Smooth muscle cell (in vitro differentiated cells): Measurements from ENCODE around the gene LRBA. TPM values are rescaled to one million over a fixed set of nuclear protein-coding genes. Genes with fewer than 3 reads are reported as not detected.

Experiments used
- DNase-seq: peaks from one replicate; lab custom pipeline; 2025; ENCODE audit not compliant: unreplicated experiment; lab: John Stamatoyannopoulos, UW
- H2AFZ ChIP-seq: fragments of 200-600 bp; sonication (generic); 2 replicates; pipeline ENCODE4 v1.6.0; 2016; ENCODE audit warnings: antibody characterized with exemption, low read depth, mild to moderate bottlenecking
- H3F3A ChIP-seq: fragments of 200-600 bp; sonication (generic); 2 replicates; pipeline ENCODE4 v1.6.0; 2017; ENCODE audit warnings: antibody characterized with exemption, low read depth
- H3K27ac ChIP-seq: fragments of 200-600 bp; sonication (generic); 2 replicates; pipeline ENCODE4 v1.5.1; 2016; ENCODE audit warnings: low read depth, mild to moderate bottlenecking
- H3K27me3 ChIP-seq: fragments of 200-600 bp; sonication (generic); 2 replicates; pipeline ENCODE4 v1.6.1; 2016; ENCODE audit warnings: low read depth, mild to moderate bottlenecking
- H3K36me3 ChIP-seq: fragments of 200-600 bp; sonication (generic); 2 replicates; pipeline ENCODE4 v1.5.1; 2016; ENCODE audit warnings: low read depth
- H3K4me1 ChIP-seq: fragments of 200-600 bp; sonication (generic); 2 replicates; pipeline ENCODE4 v1.5.1; 2016; ENCODE audit warnings: low read depth
- H3K4me2 ChIP-seq: fragments of 200-600 bp; sonication (generic); 2 replicates; pipeline ENCODE4 v1.6.0; 2016; ENCODE audit warnings: mild to moderate bottlenecking
- H3K4me3 ChIP-seq: fragments of 200-600 bp; sonication (generic); 2 replicates; pipeline ENCODE4 v1.5.1; 2016; ENCODE audit warnings: mild to moderate bottlenecking
- H3K79me2 ChIP-seq: fragments of 200-600 bp; sonication (generic); 2 replicates; pipeline ENCODE4 v1.6.0; 2016; ENCODE audit warnings: low read depth, mild to moderate bottlenecking
- H3K9ac ChIP-seq: fragments of 200-600 bp; sonication (generic); 2 replicates; pipeline ENCODE4 v1.6.0; 2016; ENCODE audit warnings: low read depth
- H3K9me3 ChIP-seq: fragments of 200-600 bp; sonication (generic); replicated peaks from 2 replicates; pipeline ENCODE4 v1.5.1; 2016; ENCODE audit warnings: low read depth
- H4K20me1 ChIP-seq: fragments of 200-600 bp; sonication (generic); 2 replicates; pipeline ENCODE4 v1.6.0; 2016; ENCODE audit warnings: low read depth
- WGBS: methylation state at CpG from one replicate; pipeline ENCODE4 v1.1.7; 2016; ENCODE audit warnings: low lambda C conversion rate; 5-methylcytosine and 5-hydroxymethylcytosine counted together
- polyA plus RNA-seq: library from polyadenylated mRNA; unstranded; fragments of >200 nt; fragmentation: Nextera tagmentation; extraction: Ambion mirVana; gene quantifications from 2 replicates; pipeline ENCODE4 v1.2.1, GENCODE V29; 2016
- total RNA-seq: library from RNA; depleted of rRNA; stranded (reverse); fragments of >200 nt; gene quantifications from 2 replicates; pipeline ENCODE4 v1.2.3, GENCODE V29; 2014
- TF ChIP-seq, protein P1 (sequence below): fragments of 200-600 bp; sonication (generic); IDR thresholded peaks from 2 replicates; pipeline ENCODE4 v1.5.1; 2017; ENCODE audit warnings: borderline replicate concordance, mild to moderate bottlenecking, antibody characterized with exemption; ENCODE audit not compliant: insufficient read depth, poor library complexity, severe bottlenecking

LRBA gene
- total and polyA plus RNA-seq, 2 experiments from 2014 or later, result 1.6 to 26.2 TPM

DNA sequence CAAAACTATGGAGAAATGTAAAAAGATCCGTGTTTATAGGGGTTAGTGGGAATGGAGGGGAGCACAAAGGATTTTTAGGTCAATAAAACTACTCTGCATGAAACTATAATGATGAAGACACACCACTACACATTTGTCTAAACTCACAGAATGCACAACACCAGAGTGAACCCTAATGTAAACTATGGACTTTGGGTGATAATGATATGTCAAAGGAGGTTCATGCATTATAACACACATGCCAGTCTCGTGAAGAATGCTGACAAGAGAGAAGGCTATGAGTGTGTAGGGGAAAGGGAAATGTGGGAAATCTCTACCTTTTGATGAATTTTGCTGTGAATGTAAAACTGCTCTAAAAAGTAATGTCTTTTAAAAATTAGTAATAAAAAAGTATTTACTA is 249.9 kb downstream of the LRBA start:
- TF ChIP-seq, protein P1, sequence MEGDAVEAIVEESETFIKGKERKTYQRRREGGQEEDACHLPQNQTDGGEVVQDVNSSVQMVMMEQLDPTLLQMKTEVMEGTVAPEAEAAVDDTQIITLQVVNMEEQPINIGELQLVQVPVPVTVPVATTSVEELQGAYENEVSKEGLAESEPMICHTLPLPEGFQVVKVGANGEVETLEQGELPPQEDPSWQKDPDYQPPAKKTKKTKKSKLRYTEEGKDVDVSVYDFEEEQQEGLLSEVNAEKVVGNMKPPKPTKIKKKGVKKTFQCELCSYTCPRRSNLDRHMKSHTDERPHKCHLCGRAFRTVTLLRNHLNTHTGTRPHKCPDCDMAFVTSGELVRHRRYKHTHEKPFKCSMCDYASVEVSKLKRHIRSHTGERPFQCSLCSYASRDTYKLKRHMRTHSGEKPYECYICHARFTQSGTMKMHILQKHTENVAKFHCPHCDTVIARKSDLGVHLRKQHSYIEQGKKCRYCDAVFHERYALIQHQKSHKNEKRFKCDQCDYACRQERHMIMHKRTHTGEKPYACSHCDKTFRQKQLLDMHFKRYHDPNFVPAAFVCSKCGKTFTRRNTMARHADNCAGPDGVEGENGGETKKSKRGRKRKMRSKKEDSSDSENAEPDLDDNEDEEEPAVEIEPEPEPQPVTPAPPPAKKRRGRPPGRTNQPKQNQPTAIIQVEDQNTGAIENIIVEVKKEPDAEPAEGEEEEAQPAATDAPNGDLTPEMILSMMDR, result no peak
- Histone ChIP-seq H3K9ac (no peak overlapping the region), H3K27me3 (no peaks in the 10 kb centered on the region), H3K36me3 (no peaks in the 10 kb centered on the region), H3K4me1 (no peaks in the 10 kb centered on the region), H4K20me1 (no peaks in the 10 kb centered on the region), H3K79me2 (no peaks in the 10 kb centered on the region), H2AFZ (no peak overlapping the region), H3K4me2 (no peak overlapping the region), H3K9me3 (no peaks in the 10 kb centered on the region), H3F3A (no peaks in the 10 kb centered on the region), H3K27ac (no peak overlapping the region), H3K4me3 (no peak overlapping the region)
- 91% methylated on average over 2 of the region's 2 CpGs for WGBS
- no peak for DNase-seq

DNA sequence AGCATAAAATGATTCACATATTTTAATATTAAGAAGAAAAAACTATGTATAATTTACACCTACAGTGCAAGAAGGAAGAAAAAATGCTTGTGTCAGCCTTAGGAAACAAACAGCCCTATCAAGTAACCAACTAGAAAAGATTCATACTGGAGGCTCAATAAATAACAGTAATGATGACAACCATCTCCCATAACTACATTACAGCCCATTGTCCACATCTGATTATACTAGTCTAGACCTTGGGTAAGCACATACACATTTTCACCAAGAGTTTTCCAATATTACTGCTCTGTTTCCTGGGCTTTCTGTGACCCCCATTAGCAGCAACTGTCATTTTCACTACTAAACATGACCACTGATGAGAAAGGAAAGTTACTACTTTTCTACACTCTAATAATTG is 263.4 kb downstream of the LRBA start:
- H3F3A ChIP-seq, result no peaks in the 10 kb centered on the region
- no peak overlapping the region for H3K4me2 ChIP-seq
- no peaks in the 10 kb centered on the region for H3K36me3 ChIP-seq
- H3K27ac ChIP-seq, result no peak overlapping the region
- no peaks in the 10 kb centered on the region for H3K79me2 ChIP-seq
- DNase-seq, result no peak
- H3K9ac ChIP-seq, result no peak overlapping the region
- no peaks in the 10 kb centered on the region for H3K4me1 ChIP-seq
- TF ChIP-seq, protein P1, result no peak
- H3K9me3 ChIP-seq, result no peaks in the 10 kb centered on the region
- no peak overlapping the region for H2AFZ ChIP-seq
- no peak overlapping the region for H3K4me3 ChIP-seq
- H3K27me3 ChIP-seq, result no peaks in the 10 kb centered on the region
- H4K20me1 ChIP-seq, result no peaks in the 10 kb centered on the region

DNA sequence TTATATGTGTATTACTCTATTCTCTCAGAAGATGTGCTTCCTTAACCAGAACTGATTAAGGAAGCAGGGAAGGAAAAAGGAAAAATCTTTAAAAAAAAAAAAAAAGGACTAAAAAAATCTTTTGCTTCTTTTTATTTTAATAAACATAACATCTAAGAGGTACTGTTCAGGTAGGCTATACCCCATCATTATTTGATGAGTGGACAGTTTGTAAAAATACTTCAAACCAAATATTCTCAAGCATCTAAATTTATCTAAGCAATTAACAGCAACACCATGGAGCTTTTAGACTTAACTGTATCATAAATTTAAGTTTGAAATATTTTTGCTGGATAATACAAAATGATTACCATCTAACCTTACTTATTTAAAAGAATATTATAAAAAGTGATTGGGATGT is 264.3 kb downstream of the LRBA start:
- Histone ChIP-seq H3K9me3 (no peaks in the 10 kb centered on the region), H3K79me2 (no peaks in the 10 kb centered on the region), H3K27ac (no peak overlapping the region), H4K20me1 (no peaks in the 10 kb centered on the region), H3K9ac (no peak overlapping the region), H3K4me1 (no peaks in the 10 kb centered on the region), H3F3A (no peaks in the 10 kb centered on the region), H2AFZ (no peak overlapping the region), H3K27me3 (no peaks in the 10 kb centered on the region), H3K4me3 (no peak overlapping the region), H3K36me3 (no peaks in the 10 kb centered on the region), H3K4me2 (no peak overlapping the region)
- TF ChIP-seq, protein P1, result no peak
- DNase-seq, result no peak

DNA sequence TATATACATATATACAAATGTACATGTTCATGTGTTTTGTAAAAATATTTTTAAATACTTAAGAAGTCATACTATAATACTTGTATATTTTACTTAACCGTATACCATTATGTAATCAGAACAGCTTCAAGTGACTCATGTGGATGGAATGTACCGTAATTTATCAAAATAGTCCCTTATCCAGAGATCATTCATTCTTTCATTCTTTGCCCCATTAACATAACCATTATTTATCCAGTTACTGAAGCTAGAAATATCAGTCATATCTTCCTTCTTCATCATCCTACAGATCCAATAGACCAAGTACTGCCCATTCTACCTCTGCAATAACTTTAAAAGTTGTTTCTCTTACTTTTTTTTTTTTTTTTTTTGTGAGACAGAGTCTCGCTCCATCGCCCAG is 268.9 kb downstream of the LRBA start:
- no peaks in the 10 kb centered on the region for H3K27me3 ChIP-seq
- 96% methylated on average over 4 of the region's 4 CpGs for WGBS
- H3K36me3 ChIP-seq, result no peaks in the 10 kb centered on the region
- H3K4me3 ChIP-seq, result no peak overlapping the region
- no peak overlapping the region for H3K4me2 ChIP-seq
- H3F3A ChIP-seq, result no peaks in the 10 kb centered on the region
- DNase-seq, result no peak
- TF ChIP-seq, protein P1, result no peak
- H3K27ac ChIP-seq, result no peak overlapping the region
- H3K9ac ChIP-seq, result no peak overlapping the region
- no peaks in the 10 kb centered on the region for H3K9me3 ChIP-seq
- no peaks in the 10 kb centered on the region for H4K20me1 ChIP-seq
- no peaks in the 10 kb centered on the region for H3K79me2 ChIP-seq
- H3K4me1 ChIP-seq, result peaks cover 5% of the 10 kb centered on the region
- no peak overlapping the region for H2AFZ ChIP-seq
